Hepatocyte (in vitro differentiated cells): ENCODE measurements around the gene DCXR.

Source experiments
- EZH2phosphoT487 ChIP-seq: fragments of 200-600 bp; sonication (generic); IDR thresholded peaks from one replicate; pipeline ENCODE4 v1.6.1; 2018; ENCODE audit warnings: antibody characterized with exemption, mild to moderate bottlenecking, low read depth, moderate library complexity; ENCODE audit not compliant: unreplicated experiment, severe bottlenecking
- TF ChIP-seq, protein P1 (sequence below): fragments of 200-600 bp; sonication (generic); IDR thresholded peaks from 2 replicates; pipeline ENCODE4 v1.5.1; 2016; ENCODE audit warnings: antibody characterized with exemption, mild to moderate bottlenecking; ENCODE audit not compliant: poor library complexity

GRCh38 chr17:82035488-82035887 lies 2.0 kb downstream of the DCXR start:
- TF ChIP-seq, protein P1, sequence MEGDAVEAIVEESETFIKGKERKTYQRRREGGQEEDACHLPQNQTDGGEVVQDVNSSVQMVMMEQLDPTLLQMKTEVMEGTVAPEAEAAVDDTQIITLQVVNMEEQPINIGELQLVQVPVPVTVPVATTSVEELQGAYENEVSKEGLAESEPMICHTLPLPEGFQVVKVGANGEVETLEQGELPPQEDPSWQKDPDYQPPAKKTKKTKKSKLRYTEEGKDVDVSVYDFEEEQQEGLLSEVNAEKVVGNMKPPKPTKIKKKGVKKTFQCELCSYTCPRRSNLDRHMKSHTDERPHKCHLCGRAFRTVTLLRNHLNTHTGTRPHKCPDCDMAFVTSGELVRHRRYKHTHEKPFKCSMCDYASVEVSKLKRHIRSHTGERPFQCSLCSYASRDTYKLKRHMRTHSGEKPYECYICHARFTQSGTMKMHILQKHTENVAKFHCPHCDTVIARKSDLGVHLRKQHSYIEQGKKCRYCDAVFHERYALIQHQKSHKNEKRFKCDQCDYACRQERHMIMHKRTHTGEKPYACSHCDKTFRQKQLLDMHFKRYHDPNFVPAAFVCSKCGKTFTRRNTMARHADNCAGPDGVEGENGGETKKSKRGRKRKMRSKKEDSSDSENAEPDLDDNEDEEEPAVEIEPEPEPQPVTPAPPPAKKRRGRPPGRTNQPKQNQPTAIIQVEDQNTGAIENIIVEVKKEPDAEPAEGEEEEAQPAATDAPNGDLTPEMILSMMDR: no peak
- TF ChIP-seq EZH2phosphoT487: no peak
